NK-92 (cell line): ENCODE results near the gene RNF41.
"Not testable (repeated sequence)": the region's sequence is repeated elsewhere in the genome, so short reads cannot be mapped to it uniquely, and the experiment has no call there.

ENCODE experiments used
- DNase-seq: peaks from one replicate; lab custom pipeline; 2025; ENCODE audit not compliant: unreplicated experiment; lab: John Stamatoyannopoulos, UW

RNF41 gene

GRCh38 chr12:56213878-56214277 lies 7.8 kb downstream of the RNF41 start:
- no peak for DNase-seq

- no peak for DNase-seq
Observed at GRCh38 chr12:56212361-56212760, 9.4 kb downstream of the RNF41 start.

- no peak for DNase-seq
Observed at GRCh38 chr12:56208006-56208405, 13.7 kb downstream of the RNF41 start.

GRCh38 chr12:56206452-56207166 lies 15.1 kb downstream of the RNF41 start:
- DNase-seq, result no peak

GRCh38 chr12:56205445-56205844 lies 16.3 kb downstream of the RNF41 start:
- no peak for DNase-seq

GRCh38 chr12:56204275-56204674 lies 17.4 kb downstream of the RNF41 start:
- DNase-seq, result no peak

- no peak for DNase-seq
Observed at GRCh38 chr12:56202838-56203237, 18.9 kb downstream of the RNF41 start.

GRCh38 chr12:56202366-56202765 lies 19.4 kb downstream of the RNF41 start:
- no peak for DNase-seq

GRCh38 chr12:56198836-56199235 lies 22.9 kb downstream of the RNF41 start:
- no peak for DNase-seq

GRCh38 chr12:56197921-56198635 lies 23.6 kb downstream of the RNF41 start:
- no peak for DNase-seq

GRCh38 chr12:56196818-56197550 lies 24.7 kb downstream of the RNF41 start:
- DNase-seq, result not testable (repeated sequence)

- DNase-seq, result no peak
Observed at GRCh38 chr12:56193025-56193578, 28.6 kb downstream of the RNF41 start.

- DNase-seq, result no peak
Observed at GRCh38 chr12:56192582-56192981, 29.1 kb downstream of the RNF41 start.

- DNase-seq, result no peak
Observed at GRCh38 chr12:56190695-56191155, 31.0 kb downstream of the RNF41 start.

GRCh38 chr12:56189918-56190694 lies 31.6 kb downstream of the RNF41 start:
- DNase-seq, result no peak

- no peak for DNase-seq
Observed at GRCh38 chr12:56189099-56189917, 32.4 kb downstream of the RNF41 start, which contains the start of gene SMARCC2. TSS of gene SMARCC2 (minus strand) at chr12:56189483. CDS start at chr12:56189461, 22 bp downstream.

- no peak for DNase-seq
Observed at GRCh38 chr12:56188778-56189098, 33.0 kb downstream of the RNF41 start.

- DNase-seq, result no peak
Observed at GRCh38 chr12:56188131-56188777, 33.5 kb downstream of the RNF41 start.

- DNase-seq, result no peak
Observed at GRCh38 chr12:56186957-56187356, 34.8 kb downstream of the RNF41 start.
